GM19239 (cell line): Measurements from ENCODE around the gene RASGEF1C.

Experiments
- DNase-seq: peaks from one replicate; pipeline ENCODE4 v3.0.0; 2011; ENCODE audit warnings: low spot score; ENCODE audit not compliant: insufficient read length
- FAIRE-seq: peaks from 2 replicates; lab custom pipeline; 2011; peaks lifted over from hg19 to GRCh38; lab: Jason Lieb, UNC

The RASGEF1C gene

DNA sequence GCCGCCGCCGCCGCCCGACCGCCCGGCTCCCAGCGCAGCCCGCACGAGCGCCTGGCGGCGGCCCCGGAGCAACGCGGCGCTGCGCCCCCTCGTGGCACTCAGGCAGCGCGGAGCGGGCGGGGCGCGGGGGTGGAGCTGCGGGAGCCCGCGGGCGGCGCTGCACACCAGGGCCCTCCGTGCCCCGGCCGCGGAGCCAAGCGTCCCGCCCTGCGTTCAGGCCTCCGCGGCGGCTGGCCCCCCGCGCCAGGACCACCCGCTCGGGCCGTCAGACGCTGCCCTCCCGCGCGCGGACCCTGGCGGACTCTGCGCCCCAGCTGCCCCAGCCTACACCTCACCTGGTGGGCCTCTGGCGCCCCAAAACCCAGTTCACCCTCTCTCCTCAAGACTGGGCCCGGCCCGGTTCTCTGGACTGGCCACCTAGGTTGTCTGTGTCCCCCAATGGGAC, at the start of gene RASGEF1C:
TSS of gene RASGEF1C (minus strand) at position 75 of the 445 bp plus-strand sequence. CDS start 71,159 bp downstream, outside the sequence.
- DNase-seq (peak; percentile 88), FAIRE-seq (no peak)

DNA sequence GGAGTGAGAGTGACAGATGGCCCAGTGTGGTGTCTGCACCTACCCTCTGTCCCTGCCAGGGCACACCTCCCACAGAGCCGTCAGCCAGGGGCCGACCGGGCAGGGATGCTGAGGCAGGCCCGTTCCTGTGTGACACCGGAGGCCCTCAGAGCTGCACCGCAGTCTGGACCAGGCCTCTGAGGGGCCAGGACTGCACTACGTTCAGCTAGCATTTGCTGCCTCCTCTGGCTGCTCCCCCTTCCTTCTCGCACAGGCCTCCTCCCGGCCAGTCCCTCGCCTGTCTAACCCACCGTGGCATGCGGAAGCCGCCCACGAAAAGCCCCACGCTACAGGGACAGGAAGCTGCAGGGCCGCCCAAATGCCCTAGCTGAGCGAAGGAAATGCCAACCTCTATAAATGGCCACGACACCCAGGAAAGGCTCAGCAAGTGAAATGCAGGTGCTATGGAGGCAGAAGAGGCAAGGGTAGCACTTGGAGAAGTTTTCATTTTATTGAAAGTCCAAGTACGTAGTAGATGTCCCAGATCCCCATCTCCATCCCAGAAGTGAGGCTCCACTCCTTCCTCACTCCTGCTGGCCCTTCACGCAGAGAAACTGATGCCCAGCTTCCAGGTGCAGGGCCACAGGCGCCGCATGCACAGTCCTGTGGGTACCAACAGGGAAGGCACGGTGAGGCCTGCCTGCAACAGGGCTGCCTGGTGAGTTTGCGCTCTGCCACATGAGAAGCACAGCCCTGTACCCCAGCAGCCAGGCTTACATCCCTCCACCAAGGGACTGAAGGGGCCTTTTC, 44.2 kb upstream of the RASGEF1C start:
- no peak for FAIRE-seq
- no peak for DNase-seq

DNA sequence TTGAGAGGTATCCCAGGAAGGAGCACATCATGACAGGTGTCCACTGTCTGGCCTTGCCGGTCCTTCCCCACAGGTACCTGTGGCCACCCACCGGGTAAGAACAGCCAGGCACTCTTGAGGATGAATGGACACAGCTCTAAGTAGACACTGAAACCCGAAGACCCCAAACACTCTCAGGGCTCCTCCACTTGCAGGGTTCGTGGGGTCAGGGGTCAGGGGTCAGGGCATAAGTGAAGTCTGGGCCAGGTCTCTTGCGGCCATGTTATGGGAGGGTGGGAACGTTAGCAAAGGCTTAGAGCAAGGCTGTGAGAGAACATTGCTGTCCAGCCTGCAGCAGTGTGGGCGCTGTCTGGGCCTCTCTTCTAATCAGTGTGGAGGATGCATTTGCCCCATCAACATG, 42.9 kb upstream of the RASGEF1C start:
- FAIRE-seq: no peak
- DNase-seq: no peak

DNA sequence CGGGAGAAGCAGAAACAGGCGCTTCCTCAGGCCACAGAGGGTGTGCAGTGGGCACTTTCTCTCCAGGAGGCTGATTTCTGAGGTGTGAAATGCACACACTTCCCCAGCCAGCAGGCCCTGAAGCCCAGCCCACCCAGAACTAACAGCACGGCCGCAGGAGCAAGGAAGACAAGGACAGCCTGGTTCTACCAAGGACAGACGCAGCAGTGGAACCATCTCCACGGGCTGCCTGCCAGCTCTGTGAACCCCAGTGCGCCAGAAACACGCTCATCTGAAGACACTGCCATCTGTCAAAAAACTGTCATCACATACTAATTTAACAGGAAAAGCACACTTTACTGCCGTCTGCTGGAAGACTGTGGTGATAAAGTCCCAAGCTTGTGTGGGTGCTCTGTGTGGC, 42.1 kb upstream of the RASGEF1C start:
- FAIRE-seq: no peak
- no peak for DNase-seq

DNA sequence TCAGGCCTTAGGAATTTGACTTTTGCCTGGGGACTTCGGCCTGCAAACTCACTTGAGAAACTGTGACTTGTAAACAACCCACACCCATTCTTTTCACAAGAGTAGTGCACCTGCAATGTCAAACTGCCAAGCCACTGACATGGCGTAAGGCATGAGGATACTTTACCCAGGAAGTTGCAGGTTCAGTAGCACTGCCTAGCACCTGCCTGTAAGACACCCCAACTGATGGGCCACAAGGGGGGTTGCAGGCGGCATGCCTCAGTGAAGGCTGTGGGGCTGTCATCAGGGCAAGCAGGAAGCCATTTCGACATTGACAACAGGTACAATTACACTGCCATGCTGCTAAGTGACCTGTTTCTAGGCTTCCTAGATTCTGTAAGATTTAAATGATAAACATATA, 41.3 kb upstream of the RASGEF1C start:
- FAIRE-seq: no peak
- DNase-seq: no peak

DNA sequence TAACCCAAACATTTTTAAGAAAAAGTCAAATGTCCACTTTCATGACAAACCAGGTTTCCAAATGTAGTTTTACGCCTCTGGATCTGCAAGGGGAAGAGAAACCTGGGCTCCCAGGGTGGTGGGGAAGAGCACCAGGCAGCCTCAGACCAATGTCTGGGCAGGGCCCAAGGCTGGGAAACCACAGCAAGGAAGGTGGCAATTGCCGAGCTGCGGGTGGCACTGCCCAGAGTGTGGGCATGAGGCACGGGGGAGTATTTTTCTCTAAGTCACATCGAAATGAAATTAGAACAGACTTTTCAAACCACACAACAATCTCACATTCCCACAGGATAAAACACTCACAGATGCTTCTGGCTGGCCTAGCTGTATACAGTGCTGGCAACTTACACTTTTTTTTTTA, 32.6 kb upstream of the RASGEF1C start:
- DNase-seq (no peak), FAIRE-seq (no peak)

DNA sequence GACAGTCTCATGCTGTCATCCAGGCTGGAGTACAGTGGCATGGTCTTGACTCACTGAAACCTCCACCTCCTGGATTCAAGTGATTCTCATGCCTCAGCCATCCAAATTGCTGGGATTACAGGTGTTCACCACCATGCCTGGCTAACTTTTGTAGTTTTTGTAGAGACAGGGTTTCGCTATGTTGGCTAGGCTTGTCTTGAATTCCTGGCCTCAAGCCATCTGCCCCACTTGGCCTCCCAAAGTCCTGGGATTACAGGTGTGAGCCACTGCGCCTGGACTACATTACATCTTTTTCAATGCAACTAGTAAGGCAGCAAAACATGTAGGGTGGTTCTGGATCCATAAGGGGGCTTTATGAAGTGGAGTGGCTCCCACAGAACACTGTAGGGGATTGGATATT, 29.6 kb upstream of the RASGEF1C start:
- DNase-seq: no peak
- no peak for FAIRE-seq

DNA sequence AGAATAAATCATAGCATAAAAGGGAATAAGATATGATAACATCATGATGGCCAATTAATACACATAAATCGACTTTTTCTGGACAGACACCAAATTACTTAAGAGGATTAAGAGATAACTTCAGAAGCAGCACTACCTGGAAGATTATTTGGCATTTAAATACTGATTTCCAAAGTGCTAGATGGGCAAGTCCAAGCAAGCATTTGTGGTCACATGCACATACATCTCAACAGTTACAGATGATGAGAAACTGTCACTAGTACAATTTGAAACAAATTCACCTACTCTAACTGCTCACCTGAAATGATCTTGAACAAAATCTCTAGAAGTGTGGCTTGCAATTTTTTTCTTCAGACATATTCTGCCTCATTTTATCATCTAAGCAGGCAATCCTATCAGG, 26.8 kb upstream of the RASGEF1C start:
- no peak for DNase-seq
- FAIRE-seq: no peak

DNA sequence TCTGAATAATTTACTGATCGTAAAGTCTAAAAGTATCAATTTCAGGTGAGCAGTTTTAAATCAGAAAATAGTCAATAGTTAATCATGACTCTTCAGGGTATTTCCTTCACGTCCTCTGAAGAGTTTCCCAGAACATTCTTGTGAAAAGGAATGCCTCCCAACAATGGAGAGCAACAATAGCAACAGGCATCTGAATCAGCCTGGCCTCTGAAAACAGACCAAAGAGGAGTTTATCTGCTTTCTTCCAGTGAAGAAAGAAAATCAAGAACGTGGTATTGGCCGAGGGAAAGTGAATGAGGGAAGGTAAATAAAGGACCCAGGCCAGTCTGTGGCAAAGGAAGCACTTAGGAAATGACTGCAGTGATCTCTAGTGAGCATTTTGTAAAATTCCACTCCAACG, 26.1 kb upstream of the RASGEF1C start:
- FAIRE-seq (no peak), DNase-seq (no peak)

DNA sequence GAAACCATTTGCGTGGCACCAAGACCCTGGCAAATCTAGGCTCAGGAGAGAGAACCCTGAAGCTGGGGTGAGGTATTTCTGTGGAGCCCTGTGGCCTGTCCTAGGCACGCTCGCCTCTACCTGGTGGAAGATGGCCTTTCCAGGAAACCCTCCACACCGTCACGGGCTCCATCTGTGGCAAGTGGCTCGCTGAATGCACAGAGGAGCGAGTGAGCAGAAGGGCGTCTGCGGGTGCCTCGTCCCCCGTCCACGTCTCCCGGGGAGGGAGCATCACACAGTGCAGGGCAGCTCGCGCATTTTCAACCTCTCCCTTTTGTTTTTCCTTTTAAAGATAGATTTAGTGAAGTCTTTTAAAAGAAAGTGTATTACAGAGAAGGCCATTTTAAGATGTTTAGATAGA, 25.3 kb upstream of the RASGEF1C start:
- no peak for DNase-seq
- FAIRE-seq: no peak

DNA sequence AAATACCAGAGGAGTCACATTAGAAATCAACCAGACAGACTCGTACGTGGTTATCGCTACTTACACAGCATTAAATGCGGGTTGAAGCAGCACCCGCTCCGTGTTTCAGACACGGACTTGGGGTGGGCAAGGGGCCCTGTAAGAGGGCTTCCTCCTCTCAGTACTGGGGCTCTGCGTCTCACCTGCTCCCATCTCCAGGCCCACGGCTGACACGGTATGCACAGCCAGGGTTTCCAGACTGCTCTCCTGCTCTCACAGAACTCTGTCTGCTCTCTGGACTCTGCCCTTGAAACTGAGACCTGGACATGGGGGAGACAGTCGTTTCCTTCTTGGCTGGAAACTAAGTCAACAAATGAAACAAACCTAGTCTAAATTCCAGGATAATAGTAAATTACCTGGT, 24.7 kb upstream of the RASGEF1C start:
- DNase-seq (no peak), FAIRE-seq (no peak)

DNA sequence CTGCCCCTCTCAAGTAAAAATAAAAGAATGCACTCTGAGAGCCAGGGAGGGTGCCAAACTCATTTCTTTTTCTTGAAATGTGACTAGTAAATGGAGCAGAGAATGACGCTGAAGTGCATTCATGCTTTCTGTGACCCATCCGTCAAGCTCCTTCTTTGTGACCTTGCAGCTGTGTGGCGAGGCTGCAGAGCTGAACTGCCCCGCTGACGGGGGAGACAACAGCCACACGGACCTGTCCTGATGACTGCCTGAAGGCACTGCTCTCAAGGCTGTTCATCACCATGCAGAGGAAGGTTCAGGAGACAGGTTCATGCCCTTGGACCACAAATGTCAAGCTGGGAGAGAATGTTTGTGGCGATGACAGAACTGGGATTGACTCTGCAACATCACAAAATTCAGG, 21.0 kb upstream of the RASGEF1C start:
- FAIRE-seq: no peak
- DNase-seq: no peak

DNA sequence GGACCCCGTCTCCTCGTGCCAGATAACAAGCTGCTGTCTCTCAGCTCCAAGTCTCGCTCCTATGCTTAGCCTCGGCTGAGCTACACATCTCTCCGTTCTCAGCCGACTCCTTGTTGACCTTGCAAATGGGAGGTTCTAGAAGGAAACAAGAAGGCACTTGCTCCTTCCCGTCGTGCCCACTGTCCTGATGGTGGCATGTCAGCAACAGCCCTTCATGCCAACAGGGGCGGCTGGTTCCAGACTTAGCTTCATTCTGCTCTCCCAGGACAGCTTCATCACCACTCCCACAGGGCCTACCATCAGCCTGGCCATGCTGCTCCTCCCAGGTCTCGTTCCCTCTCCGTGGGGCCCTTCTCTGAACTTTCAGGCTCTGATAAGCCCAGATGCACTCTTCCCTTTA, 13.0 kb upstream of the RASGEF1C start:
- no peak for DNase-seq
- FAIRE-seq: no peak

DNA sequence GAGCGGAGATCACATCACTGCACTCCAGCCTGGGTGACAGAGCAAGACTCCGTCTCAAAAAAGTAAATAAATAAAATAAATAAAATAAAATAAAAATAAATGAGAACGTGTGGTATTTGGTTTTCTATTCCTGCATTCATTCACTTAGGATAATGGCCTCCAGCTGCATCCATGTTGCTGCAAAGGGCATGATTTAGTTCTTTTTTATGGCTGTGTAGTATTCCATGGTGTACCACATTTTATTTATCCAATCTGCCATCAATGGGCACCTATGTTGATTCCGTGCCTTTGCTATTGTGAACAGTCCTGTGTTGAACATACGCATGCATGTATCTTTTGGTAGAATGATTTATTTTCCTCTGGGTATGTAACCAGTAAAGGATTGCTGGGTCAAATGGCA, 8.8 kb upstream of the RASGEF1C start:
- DNase-seq (no peak), FAIRE-seq (no peak)

DNA sequence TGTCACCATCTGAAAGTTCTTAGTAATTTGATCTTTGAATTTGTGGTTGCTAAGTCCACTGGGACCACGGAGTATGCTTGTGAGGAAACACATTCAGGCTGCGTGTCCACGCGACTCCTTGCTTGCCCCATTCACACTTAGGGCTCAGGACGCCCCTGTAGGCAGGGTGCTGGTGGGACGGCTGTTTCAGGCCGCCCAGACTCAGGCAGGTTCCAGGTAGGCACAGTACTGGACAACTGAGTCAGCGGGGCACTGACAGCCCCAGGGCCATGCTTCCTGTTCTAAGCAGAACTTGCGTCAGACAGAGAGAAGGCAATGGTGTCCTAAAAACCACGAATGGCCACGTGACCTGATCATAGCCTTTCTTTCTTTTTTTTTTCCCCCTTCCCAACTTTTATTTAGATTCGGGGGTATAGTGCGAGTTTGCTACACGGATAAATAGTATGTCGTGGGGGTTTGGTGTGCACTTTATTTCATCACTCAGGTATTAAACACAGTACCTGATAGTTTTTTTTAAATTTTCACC, 7.7 kb upstream of the RASGEF1C start:
- FAIRE-seq (no peak), DNase-seq (no peak)

DNA sequence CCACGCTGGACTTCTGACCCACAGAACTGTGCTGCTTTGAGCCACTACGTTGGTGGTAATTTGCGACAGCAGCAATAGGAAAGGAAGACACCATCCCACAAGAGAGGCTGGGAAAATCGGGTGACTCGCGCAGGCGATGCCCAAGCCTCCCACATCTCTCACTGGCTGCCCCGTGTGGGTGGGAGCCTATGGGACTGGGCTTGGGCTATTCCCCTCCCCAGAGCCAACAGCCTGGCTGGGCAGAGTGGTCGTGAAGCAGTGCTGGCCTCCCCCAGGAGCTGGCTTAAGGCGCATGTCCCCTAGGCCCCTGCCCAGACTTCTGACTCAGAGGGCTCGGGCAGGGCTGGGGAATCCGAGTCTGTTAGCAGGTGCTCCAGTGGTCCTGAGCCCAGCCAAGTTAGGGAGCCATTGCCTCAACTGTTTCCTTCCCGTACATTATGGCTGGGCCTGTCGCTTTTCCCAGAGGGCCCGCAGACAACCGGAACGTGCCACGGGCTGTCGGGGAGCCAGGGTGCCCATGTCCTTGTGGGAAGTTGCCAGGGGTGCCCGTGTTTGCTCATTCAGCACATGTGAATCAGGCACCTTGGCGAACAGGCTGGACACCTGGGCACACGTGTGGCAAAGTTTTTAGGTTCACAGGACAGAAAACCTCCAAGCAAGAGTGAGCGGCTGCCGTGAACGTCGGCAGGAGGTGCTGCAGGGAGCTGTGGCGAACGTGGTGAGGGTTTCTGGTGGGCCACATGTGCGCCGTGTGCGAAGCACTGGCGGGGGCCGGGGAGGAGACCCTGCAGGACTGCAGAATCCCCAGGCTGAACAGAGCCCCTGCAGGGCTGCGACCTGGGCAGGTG, 7.0 kb upstream of the RASGEF1C start:
- FAIRE-seq (no peak), DNase-seq (no peak)

DNA sequence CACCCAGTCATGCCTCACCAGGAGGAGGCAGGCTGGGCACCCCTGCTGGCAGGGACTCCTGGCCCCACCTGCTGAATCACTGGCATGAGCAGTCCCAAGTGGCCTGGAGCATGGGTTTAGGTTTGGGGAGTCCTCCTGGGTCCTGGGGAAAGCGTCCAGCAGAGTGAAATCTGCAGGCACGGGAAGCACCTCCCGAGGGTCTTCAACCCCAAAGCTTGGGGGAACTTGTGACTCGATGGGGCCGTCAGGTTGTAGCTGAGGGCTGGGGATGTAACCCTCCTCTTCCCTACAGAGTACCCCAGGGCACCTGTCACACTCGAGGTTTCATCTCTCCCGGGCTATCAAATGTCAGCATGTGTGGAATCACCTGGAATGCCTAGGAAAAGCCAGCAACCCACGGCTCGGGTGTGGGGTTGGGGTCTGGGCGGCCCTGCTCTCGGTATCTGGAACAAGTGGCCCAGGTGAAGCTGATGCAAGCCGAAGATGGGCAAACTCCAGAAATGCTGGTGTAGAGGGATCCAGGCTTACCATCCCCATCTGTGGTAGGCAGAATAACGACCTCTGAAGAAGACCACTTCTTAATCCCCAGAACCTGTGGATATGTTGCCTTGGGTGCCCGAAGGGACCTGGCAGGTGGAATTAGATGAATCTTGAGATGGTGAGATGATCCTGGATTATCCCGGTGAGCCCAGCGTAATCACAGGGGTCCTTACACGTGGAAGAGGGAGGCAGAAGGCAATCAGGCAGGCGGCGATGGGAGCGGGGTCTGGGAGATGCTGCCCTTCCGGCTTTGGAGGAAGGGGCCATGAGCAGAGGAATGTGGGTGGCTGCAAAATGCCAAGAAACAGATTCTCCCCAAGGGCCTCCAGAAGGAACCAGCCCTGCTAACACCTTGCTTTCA, 6.1 kb upstream of the RASGEF1C start:
- DNase-seq (no peak), FAIRE-seq (no peak)

DNA sequence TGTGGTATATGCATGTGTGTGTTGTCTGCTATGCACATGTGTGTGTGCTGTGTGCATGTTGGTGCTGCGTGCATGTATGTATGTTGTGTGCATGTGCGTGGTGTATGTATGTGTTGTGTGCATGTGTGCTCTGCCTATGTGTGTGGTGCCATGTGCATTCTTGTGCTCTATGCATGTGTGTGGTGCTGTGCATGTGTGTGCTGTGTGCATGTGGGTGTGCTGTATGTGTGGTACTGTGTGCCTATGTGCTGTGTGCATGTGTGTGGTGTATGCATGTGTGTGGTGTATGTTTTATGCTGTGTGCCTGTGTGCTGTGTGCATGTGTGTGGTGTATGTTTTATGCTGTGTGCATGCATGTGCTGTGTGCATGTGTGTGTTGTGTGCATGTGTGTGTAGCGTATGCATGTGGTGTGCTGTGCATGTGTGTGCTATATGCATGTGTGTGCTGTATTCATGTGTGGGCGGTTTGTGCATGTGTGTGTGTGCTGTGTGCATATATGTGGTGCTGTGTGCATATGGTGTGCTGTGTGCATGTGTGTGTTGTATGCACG, 4.7 kb upstream of the RASGEF1C start:
- DNase-seq (no peak), FAIRE-seq (no peak)

DNA sequence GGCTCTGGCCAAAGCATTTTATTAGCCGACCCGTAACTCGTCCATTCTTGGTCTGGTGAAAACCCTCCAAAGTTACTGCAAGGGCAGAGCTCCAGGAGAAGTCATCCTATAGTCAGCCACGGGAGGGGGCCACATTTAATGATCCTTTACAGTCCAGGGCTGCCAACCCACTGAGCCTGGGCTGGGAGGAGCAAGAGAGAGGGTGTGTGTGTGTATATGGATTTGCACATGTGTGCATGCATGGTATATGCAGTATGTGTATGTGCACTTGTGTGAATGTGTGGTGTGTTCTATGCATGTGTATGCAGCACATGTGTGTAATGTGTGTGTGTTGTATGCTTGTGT, 4.2 kb upstream of the RASGEF1C start:
- FAIRE-seq (no peak), DNase-seq (no peak)
